Measurements from ENCODE around the gene FAM120B. TPM values are rescaled to one million over a fixed set of nuclear protein-coding genes. Genes with fewer than 3 reads are reported as not detected.

FAM120B gene
- total RNA-seq, 2 donors from 2014 or later = 14.7 to 18.6 TPM

DNA sequence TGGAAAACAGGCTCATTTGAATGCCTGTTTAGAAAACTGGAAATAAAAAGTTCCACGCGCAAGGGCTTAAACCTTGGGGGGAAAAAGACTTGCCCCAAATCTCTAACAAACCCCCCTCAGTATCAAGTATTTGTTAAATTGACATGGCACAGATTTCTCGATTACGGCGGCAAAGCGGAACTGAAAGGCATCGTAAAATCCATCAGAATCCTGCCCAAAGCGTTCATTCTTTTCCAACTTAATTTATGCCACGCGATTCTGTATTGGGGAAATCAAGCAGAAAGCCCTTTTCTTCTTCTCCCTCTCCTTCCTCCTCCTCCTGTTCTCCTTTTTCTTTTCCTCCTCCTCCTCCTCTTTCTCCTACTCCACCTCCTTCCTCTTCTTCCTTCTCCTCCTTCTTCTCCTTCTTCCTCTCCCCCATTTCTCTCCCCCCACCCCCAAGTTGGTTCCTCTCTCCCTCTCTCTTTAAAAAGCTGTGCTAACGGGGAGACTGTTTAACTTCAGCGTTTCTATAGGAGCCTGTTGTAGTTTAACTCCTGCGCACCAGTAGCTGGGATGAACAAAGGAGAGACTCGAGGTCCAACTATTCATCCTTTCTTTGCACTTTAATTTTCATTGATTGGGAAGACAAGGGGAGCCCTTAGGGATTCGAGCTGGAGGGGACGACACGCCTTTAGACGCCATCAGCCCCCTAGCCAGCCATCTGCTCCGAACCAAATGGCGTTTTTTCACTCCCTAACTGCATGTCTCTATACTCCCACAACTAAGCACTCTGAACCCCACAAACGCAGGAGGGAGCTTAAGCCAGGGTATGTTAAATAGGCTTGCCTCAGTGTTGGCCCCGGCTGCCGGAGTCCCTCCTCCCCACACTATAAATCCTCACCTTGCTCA, 13.0 kb upstream of the FAM120B start:
- Histone ChIP-seq H3K4me3 (peak overlapping the region in 1 of 2 donors; percentile 18), H3K27ac (no peak overlapping the region), H3K36me3 (no peaks in the 10 kb centered on the region), H3K27me3 (peaks cover 0 to 6% of the 10 kb centered on the region in 2 donors), H3K4me1 (peaks cover 0 to 61% of the 10 kb centered on the region in 2 donors), H3K9me3 (no peaks in the 10 kb centered on the region)
- no peak for TF ChIP-seq CTCF (IDR thresholded peaks at IDR 0.05)
- no peak for DNase-seq (ENCODE audit: low spot score)

DNA sequence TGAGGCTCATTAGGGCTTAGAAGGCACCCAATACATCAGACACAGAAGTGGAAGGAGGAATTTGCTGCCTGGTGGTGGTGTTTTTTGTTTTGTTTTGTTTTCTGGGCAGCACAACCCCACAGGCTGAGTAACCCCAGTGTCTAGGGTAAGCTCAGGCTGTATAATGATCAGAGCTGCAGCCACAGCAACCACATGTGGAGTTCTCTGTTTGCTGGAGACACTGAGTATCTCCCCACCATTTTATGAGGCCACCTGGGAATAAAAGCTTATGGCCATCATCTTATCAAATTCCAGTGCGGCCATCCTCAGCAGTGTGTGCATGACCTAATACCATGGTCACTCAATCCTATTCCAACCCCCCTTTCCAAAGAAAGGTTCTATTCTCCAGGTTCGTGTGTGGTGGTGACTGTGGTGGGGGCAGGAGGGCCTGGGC, 12.2 kb upstream of the FAM120B start:
- no peak for DNase-seq (ENCODE audit: low spot score)
- no peak for TF ChIP-seq CTCF (IDR thresholded peaks at IDR 0.05)
- Histone ChIP-seq H3K27ac (no peak overlapping the region), H3K27me3 (peaks cover 0 to 6% of the 10 kb centered on the region in 2 donors), H3K4me3 (no peak overlapping the region), H3K4me1 (peaks cover 0 to 54% of the 10 kb centered on the region in 2 donors), H3K36me3 (no peaks in the 10 kb centered on the region), H3K9me3 (no peaks in the 10 kb centered on the region)

GRCh38 chr6:170294813-170295509, 11.6 kb upstream of the FAM120B start:
- H3K4me3 ChIP-seq = peak overlapping the region; percentile 25 to 54
- H3K27ac ChIP-seq = no peak overlapping the region
- H3K27me3 ChIP-seq = peaks cover 0 to 6% of the 10 kb centered on the region in 2 donors
- no peak for TF ChIP-seq CTCF (IDR thresholded peaks at IDR 0.05)
- no peaks in the 10 kb centered on the region for H3K9me3 ChIP-seq
- H3K36me3 ChIP-seq = no peaks in the 10 kb centered on the region
- DNase-seq (ENCODE audit: low spot score) = no peak
- peaks cover 0 to 49% of the 10 kb centered on the region in 2 donors for H3K4me1 ChIP-seq

- peak overlapping the region in 1 of 2 donors; percentile 25 for H3K27ac ChIP-seq
- H3K4me3 ChIP-seq = peak overlapping the region; percentile 25 to 54
- no peaks in the 10 kb centered on the region for H3K9me3 ChIP-seq
- peaks cover 0 to 6% of the 10 kb centered on the region in 2 donors for H3K27me3 ChIP-seq
- peaks cover 0 to 49% of the 10 kb centered on the region in 2 donors for H3K4me1 ChIP-seq
- no peak for TF ChIP-seq CTCF (IDR thresholded peaks at IDR 0.05)
- no peaks in the 10 kb centered on the region for H3K36me3 ChIP-seq
- DNase-seq (ENCODE audit: low spot score) = no peak
Measured at GRCh38 chr6:170295510-170296422, 10.8 kb upstream of the FAM120B start.

- Histone ChIP-seq H3K9me3 (no peaks in the 10 kb centered on the region), H3K4me1 (peaks cover 0 to 46% of the 10 kb centered on the region in 2 donors), H3K4me3 (peak overlapping the region; percentile 25 to 54), H3K36me3 (no peaks in the 10 kb centered on the region), H3K27ac (no peak overlapping the region), H3K27me3 (peaks cover 0 to 6% of the 10 kb centered on the region in 2 donors)
- no peak for TF ChIP-seq CTCF (IDR thresholded peaks at IDR 0.05)
- no peak for DNase-seq (ENCODE audit: low spot score)
Measured at GRCh38 chr6:170296423-170296745, 10.2 kb upstream of the FAM120B start.

Data from right atrium auricular region (tissue), 2 donors.